Tibial nerve (tissue), 4 donors: Measurements from ENCODE around the gene ATG4D.

Experiments
- CTCF ChIP-seq, 5 experiments: fragments of 200-600 bp in 3 of 5; fragments of 450-650 bp in 2 of 5; sonication (generic) in 3 of 5; IDR thresholded peaks; one replicate each; pipeline ENCODE4 v1.5.1; 2016 to 2019; ENCODE audit warnings: antibody characterized with exemption in 5 of 5, mild to moderate bottlenecking in 3 of 5, moderate library complexity in 2 of 5
- EP300 ChIP-seq, 2 donors: sonication (generic); formaldehyde crosslinking; IDR thresholded peaks; one replicate each; pipeline ENCODE4 v1.6.1; 2017; ENCODE audit warnings: antibody characterized with exemption in 2 of 2, mild to moderate bottlenecking in 1 of 2
- POLR2A ChIP-seq, 2 donors: fragments of 450-650 bp; IDR thresholded peaks; one replicate each; pipeline ENCODE4 v1.6.1; 2017; ENCODE audit warnings: antibody characterized with exemption in 2 of 2, mild to moderate bottlenecking in 2 of 2, moderate library complexity in 2 of 2

DNA sequence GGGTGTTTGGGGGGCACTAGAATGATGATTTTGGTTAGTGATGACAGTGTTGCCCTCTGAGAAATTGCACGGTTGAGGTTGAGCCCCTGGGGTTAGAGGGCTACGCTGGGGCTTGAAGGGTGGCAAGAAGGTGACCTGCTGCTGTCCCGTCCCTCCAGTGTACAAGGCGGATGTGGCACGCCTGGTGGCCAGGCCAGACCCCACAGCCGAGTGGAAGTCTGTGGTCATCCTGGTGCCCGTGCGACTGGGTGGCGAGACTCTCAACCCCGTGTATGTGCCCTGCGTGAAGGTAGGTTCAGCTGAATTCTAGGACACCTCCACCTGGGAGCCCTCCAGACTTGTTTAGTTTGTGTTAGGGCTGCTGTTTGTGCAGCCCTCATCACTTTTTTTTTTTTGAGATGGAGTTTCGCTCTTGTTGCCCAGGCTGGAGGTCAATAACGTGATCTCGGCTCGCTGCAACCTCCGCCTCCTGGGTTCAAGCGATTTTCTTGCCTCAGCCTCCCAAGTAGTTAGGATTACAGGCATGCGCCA lies 5.1 kb downstream of the ATG4D start:
- no peak for TF ChIP-seq CTCF (IDR thresholded peaks at IDR 0.05)
- TF ChIP-seq POLR2A (IDR thresholded peaks at IDR 0.05), result no peak
- no peak for TF ChIP-seq EP300 (IDR thresholded peaks at IDR 0.05)
